Tongue (tissue), 2 donors: ENCODE data around the gene UBAC1. TPM values are rescaled to one million over a fixed set of nuclear protein-coding genes. Genes with fewer than 3 reads are reported as not detected.
"Not testable (repeated sequence)": the region's sequence is repeated elsewhere in the genome, so short reads cannot be mapped to it uniquely, and the experiment has no call there.

Experiments
- DNase-seq: peaks from one replicate; pipeline ENCODE4 v3.0.0-alpha.2; 2015
- total RNA-seq: library from RNA; depleted of rRNA; stranded (reverse); fragments of >200 nt; gene quantifications from one replicate; pipeline ENCODE4 v1.2.3, GENCODE V29; 2014

UBAC1 gene
- total RNA-seq, 1 donor from 2014 or later, result 111 TPM

DNA sequence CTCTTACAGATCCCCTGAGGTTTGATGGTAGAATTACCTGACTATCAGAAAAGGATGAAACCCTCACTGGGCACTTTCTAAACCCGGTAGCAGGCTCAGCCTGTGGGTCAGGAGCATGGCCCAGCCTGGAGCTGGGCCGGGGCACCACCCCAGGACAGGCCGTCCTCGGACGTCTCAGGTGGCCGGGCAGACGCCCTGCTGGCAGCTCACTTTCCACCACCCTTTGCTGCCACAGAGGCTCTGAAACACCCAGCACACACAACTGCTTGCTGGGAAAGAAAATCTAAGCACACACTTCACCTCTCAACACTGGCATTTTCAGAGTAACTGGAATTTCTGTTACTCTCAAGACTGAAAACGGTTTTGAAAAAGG lies 4.4 kb downstream of the UBAC1 start:
- no peak for DNase-seq

DNA sequence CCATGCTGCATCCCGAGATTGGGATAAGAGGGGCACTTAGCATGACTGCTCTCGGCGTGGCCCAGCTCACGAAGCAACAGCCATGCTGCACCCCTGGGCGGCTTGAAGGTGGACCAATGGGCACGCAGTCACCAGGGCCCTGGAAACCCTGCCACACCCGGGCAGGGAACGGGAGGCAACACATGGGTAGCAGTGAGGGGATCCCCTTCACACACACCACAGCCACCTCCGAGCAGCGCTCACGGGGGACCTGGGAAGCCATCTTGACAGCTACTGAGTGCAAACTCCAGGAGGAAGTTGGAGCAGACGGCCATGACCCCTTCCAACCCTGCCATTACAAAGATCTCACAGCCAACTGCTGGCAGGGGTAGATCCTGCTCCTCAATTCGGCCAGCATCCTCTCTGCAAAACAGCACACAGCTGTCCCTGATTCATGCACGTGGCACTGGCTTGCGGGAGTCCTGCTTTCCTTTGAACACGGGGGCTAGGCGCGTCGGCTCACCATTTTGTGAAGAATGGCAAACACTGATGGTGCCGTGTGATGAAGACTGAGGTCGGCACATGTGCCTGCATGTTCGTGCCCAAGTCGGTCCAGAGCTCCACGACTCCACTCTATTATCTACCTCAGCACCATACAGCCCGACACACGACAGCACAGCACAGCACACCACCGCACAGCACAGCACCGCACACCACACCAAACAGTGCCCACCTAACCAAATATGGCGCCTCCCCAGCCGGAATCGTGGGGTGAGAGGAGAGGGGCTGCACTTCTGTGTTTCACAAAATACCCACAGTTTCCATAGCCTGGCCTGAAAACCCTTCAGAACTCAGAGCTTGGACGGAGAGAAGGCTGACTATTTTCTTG lies 5.0 kb downstream of the UBAC1 start:
- no peak for DNase-seq

DNA sequence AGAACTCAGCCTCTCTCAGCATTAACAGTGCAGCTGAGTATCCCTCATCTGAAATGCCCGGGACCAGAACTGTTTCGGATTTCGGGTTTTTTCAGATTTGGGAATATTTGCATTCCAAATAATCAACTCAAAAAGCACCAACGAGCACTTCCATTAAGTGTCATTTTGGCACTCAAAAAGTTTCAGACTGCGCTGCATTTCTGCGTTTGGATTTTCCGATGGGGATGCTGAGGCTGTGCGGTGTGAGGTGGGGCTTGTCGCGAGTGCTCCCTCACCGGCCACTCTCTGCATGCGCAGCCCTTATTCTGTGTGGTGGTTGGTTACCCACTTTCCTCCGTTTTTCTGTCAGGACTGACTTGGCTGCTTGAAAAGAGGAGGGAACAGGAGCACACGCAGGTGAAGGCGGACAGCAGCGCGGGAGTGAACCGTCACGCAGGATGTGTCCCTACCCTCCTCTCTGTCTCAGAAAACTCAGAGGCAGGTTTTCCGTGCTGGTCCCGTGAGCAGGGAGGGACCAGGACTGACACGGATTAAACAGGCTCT lies 8.4 kb downstream of the UBAC1 start:
- DNase-seq, result no peak

DNA sequence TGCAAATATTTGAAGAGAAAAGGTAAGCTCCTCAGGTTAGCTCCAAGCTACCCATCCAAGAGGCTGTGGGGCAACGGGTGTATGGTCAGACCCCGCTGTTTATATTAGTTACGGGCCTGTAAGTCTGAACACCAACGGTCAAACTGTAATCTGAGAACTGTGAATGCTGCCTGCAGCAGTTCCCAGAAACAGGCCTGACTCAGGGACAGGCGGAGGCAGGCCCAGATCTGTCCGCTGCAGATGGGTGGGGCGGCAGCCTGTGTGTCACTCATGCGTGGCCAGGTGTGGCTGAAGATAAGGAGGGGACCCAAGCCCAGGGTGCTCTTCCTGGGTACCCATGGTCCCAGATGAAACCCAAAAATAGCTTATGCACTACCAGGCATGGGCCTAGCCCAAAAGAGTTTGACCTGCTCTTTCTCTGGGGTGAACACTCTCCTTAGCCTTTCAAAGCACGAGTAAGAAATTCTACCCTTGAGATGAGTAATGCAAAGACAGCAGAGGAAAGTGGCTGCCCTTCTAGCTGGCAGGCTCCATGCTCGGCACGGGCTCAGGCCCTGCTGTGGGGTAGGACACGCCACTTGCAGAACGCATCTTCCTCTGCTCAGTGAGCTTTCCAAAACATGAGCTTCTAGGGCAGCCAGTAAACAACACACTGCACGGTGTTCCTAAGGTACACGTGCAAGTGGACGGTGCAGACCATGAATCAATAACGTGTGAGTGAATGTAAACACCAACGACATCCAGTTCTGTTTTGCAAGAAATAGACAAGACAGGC lies 9.1 kb downstream of the UBAC1 start:
- peak; percentile 88 for DNase-seq

DNA sequence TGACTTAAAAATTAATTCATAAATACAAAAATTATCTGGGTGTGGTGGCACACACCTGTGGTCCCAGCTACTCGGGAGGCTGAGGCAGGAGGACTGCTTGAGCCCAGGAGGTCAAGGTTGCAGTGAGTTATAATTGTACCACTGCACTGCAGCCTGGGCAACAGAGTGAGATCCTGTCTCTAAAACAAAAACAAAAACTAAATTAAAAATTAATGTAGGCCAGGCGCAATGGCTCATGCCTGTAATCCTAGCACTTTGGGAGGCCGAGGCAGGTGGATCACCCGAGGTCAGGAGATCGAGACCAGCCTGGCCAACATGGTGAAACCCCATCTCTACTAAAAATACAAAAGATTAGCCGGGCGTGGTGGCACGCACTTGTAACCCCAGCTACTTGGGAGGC lies 9.9 kb downstream of the UBAC1 start:
- not testable (repeated sequence) for DNase-seq

DNA sequence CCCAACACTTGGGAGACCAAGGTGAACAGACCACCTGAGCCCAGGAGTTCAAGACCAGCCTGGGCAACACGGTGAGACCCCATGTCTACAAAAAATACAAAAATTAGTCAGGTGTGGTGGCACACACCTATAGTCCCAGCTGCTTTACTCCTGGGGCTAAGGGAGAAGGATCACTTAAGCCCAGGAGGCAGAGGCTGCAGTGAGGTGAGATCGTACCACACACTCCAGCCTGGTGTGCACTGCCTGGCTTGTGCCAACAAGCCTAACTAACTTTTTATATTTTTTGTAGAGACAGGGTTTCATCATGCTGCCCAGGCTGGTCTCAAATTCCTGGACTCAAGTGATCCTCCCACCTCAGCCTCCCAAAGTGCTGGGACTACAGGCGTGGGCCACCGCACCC lies 10.3 kb downstream of the UBAC1 start:
- DNase-seq, result not testable (repeated sequence)

DNA sequence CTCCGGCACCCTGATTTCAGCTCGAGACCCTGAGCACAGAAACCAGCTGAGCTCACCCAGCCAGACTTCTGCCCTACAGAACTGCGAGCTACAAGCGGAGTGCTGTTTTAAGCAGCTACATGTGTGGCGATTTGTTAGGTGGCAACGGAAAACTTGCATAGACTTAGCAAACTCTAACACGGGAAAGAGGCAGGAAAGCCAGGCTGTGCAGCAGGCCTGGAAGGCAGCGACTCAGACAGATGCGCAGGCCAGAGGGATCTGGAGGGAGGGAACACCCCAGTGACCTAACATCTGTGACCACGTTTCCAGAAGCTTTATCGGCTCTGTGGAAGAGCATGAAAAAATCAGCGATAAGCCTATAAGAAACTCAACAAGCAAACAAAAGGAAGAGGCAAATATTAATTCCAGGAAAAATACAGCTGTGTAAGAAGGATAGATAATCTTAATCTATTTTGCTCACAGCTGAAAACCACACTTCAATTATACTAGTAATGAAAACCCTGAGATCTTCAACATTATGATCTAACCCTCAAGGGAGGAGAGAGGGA lies 11.0 kb downstream of the UBAC1 start:
- peak; percentile 38 for DNase-seq

DNA sequence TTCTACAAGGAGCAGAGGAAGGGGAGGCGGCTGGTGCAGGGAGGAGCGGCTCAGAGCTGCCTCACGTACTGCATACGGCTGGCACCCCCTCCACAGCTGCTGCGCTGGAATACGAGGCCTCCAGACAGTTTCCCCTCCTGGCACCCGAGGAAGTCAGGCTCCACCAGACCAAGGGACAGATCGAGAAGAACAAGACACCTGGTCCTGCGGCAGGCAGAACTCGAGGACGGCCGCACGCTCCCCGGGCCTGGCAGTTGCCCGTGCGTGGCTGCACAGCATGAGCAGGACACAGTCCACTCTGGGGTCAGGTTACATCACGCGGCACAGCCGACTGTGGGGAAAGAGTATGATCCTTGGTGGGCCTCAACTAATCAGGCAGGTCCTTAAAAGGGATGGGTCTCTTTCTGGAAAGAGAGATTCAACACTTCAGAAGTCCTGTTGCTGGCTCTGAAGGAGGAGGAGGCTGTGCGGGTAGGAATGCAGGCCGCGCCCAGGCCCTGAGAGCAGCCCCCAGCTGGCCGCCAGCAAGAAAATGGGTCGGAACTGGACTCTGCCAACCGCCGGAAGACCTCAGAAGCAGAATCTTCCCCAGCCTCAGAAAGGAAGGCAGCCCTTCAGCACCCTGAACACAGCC lies 11.6 kb downstream of the UBAC1 start:
- peak; percentile 87 for DNase-seq

DNA sequence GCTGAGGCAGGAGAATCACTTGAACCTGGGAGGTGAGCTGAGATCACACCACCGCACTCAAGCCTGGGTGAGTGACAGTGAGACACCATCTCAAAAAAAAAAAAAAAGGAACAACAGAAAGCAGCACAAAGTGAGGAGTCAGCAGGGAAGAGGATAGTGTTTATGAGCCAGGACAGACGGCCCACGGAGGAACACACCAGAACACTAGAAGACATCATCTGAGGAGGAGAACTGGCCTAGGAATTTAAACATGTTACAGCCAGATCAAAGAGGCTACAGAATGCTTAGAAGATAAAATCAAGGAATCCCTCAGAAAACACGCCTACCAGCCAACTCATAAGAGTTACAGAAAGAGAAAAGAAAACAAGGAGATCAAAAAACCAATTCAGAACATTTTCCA lies 12.2 kb downstream of the UBAC1 start:
- no peak for DNase-seq

DNA sequence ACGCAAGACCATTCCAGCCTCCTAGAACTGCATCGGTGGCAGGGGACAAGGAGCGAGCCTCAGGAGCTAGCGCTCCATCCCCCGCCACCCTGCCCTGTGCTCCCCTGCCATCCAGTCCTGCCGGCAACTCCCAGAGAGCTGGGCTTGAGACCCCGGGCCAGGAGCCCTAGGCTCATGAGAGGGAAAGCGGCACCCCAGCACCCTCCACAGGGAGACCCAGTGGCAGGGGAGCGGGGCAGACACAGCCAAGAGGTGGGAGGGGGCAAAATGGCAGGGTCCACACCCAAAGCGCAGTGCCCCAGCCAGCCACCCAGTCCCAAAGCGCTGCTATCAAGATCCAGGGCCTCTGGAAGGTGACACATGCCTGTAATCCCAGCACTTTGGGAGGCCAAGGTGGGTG lies 12.7 kb downstream of the UBAC1 start:
- DNase-seq, result no peak

DNA sequence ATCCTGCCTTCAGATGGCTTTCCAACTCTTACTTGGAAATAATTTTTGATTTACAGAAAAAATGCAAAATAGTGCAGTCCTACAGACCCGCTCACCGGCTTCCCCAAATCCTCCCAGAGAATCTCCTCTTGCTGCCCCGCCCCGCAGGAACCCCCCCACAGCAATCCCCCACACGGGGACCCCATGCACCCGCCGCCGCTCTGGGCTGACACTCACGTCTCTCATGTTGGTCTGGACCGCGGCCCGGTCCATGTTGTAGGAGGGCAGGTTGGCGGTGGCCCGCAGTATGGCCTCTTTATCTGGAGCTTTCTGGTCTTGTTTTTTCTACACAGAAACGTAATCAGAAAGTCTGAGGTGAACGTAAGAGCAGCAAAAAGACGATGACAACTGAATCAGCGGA lies 13.6 kb downstream of the UBAC1 start:
- no peak for DNase-seq

DNA sequence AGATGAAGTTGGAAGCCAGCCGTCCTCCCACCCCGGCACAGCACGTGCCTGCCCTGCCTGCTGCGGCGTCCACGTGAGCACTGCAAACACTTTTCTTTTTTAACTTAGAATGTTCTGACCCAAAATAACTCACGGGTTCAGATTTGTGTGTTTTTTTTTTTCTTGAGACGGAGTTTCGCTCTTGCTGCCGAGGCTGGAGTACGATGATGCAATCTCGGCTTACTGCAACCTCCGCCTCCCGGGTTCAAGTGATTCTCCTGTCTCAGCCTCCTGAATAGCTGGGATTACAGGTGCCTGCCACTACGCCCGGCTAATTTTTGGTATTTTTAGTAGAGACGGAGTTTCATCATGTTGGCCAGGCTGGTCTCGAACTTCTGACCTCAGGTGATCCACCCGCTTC lies 14.1 kb downstream of the UBAC1 start:
- DNase-seq, result not testable (repeated sequence)

DNA sequence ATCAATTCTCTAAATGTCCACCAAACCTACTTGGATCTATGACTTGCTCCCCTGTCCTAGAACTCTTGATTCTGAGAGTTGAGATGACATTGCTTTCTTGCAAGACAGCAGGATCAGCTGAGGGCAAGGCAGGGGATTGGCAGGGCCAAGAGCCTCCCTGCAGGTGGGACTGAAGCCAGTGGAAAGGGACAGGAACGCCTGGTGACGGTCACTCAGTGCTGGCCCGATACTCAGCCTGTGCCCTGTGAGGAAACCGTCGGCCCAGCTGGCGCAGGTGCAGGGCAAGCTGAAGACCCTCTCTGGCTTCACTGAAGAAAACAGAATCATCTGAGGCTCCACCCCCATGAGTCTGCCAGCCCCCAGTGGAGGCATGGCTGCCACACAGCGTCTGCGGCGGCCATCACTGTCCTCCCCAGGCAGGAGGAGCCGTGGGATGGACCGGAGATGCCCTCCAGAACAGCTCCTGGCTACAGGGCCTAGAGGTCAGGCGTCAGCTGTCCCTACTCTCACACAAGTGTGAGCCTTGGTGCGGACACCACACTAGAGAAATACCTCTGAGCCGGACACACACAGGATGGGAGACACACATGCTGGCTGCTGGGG lies 14.7 kb downstream of the UBAC1 start:
- DNase-seq, result no peak

DNA sequence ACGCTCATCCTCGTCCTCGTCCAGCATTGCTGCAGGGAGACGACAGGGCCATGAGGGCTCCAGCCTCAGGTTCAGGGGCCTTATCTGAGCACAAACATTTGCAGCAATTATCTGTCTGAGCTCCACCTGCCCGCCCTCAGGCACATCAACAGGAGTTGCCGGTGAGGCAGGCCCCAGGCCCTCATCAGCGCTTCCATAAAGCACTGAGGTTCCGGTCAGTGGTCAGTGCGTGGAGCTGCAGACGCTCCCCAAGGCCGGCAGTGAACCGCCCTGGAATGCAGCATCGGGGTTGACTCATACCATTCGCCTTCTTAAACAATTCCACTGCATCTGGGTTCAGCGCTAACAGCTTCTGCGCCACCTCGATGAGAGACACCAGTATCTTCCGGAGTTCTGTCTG lies 15.2 kb downstream of the UBAC1 start:
- DNase-seq, result no peak

DNA sequence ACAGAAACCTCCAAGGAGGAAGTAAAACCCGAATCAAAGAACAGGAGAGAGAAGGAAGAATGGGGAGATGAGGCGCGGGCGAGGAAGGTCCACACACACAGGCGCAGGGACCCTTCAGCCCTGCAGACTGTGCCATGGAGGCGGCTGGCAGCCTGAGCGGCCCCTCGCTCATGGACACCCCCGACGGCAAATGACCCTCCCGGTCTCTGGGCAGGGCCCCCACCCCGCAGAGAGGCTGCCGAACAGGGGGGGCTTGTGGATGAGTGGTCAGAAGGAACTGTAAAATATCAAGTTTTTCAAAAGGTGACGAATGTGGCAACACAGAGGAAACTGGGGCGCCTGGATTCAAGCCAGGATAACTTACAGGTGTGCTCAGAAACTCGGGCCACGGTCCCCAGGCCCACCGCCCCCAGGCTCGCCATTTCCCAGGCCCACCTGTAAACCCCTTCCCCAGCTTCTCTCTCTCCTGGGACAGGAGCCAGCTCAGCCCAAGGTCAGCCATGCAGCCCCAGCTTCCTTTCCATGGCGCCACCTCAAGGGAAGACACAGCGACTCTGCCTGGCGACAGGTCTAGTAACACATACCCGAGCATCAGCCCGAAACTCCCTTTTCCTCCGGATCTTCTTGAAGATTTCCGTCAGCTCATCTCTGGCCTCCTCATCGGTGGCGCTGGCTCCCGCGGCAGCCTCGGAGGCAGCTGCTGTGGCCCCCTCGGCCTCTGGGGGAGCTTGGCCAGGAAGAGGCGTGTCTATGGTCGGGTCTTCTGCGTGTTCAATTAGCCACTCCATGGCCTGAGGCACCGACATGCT lies 16.5 kb downstream of the UBAC1 start:
- DNase-seq, result no peak

DNA sequence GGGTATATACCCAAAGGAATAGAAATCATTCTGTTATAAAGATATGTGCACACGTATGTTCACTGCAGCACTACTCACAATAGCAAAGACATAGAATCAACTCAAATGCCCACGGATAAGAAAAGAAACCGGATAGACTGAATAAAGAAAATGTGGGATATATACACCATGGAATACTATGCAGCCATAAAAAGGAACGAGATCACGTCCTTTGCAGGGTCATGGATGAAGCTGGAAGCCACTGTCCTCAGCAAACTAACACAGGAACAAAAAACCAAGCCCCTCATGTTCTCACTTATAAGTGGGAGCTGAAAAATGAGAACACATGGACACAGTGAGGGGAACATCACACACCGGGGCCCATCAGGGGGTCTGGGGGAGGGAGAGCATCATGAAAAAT lies 17.6 kb downstream of the UBAC1 start:
- DNase-seq, result not testable (repeated sequence)

DNA sequence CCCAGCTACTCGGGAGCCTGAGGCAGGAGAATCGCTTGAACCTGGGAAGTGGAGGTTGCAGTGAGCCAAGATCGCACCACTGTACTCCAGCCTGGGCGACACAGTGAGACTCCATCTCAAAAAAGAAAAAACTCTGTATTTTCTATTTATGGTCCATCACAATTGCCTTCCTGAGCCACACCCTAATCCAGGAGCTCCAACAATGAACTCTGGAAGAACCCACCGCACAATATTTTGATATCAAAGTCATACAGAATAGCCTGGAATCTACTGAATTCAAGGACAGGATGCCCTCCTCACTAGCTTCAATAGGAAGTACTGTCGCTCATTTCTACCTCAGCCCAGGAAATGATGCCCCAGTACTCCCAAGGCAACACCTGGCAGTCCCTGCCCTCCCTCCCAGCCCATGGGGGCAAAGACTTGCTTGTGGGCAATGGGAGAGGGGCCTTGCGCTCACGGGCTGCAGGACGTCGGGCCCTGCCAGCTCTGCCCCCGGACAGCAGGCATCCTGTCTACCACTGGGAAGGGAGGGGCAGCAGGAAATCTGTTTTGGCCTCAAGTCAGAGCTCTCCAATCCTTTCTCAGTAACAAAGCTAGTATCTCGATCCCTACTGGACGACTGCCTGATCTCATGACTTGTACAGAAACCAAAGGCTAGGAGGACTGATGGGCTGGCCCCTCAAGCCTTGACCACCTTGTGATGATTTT lies 19.7 kb downstream of the UBAC1 start:
- DNase-seq, result no peak

DNA sequence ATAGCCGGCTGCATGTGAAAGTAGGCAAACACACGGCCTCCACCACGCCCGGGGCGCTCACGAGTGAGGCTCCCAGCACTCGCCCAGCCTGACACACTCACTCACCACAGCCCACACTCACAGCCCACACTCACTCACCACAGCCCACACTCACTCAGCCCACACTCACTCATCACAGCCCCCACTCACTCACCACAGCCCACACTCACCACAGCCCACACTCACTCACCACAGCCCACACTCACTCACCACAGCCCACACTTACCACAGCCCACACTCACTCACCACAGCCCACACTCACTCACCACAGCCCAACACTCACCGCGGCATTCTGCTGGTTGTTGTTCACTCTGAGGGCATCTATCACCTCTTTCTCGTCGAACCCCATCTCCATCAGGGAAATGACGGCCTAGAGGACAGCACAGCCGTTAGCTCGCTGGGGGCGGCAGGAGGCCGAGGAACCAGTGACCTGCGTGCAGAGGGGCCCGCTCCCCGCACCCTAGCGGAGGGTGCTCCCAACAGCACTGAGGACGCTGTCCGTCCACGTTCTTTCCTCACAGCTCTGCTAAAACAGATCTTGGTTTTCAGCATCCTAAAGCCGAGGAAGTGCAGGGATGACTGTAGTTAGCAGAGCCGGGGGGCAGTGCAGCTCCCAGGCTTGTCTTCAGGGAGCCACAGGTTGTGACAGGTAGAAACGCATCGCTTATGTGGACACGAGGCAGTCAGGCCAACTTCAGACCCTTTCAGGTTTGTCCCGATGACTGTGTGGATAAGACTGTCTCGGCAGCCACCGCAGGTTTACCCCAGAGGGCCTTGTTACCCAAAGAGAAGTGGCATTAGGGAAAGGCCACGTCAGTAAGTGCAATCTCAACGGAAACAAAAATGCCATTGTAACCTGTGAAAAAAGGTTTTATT lies 21.6 kb downstream of the UBAC1 start:
- DNase-seq, result no peak
